COLO668 (cell line): ENCODE measurements around the gene VWA5B2.
A peak's percentile ranks its signal among the peaks of the same experiment; 100 is the strongest.

ENCODE experiments used
- DNase-seq: peaks from one replicate; lab custom pipeline; 2025; ENCODE audit not compliant: unreplicated experiment; lab: John Stamatoyannopoulos, UW

The VWA5B2 gene

DNA sequence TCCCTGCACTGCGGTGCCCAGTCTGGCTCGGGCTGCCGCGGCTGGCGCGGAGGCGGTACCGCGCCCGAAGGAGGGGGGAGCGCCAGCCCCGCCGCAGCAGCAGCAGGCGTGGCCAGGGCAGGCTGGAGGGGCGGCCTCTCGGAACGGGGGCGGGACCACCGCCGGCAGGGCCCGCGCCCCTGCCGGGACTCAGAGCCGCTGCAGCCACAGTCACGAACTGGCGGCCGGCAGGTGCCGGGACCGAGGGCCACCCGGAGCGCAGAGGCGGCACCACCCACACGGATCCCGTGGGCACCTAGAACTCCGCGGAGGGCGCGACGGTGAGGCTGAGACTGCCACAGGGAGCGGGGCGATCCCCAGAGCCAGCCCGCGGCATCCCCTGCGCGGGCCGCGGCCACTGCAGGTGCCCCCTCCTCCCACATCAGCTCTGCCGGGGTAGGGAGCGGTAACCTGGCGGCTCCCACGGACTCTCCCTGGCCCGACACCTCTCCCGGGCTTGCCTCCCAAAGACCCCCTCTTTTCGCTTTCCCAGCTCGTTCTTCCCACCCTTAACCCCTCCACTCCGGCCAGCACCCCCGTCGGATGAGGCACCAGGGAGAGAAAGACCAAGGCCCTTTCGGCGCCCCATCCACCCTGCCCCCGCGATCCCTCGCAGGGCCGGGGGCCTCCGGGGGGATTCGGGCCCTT is at the start of gene VWA5B2:
VWA5B2 (plus strand) TSS at position 192 of the 687 bp plus-strand sequence. CDS start 944 bp downstream, outside the sequence.
- DNase-seq: peak; percentile 84

- no peak for DNase-seq
These were observed 49.2 kb upstream of the VWA5B2 start for GRCh38 chr3:184180165-184180564.

DNA sequence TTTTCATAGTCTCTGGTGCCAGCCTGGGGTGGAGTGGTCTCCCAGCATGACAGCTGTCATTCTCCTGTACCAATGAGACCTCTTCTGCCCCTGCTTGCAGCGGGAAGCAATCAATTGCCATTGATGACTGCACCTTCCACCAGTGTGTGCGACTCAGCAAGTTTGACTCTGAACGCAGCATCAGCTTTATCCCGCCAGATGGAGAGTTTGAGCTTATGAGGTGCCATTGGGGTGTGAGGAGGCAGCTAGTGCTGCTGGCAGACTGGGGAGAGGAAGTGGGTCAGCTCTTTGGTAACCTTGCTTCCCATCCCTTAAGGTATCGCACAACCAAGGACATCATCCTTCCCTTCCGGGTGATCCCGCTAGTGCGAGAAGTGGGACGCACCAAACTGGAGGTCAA is 47.8 kb upstream of the VWA5B2 start:
- no peak for DNase-seq

DNA sequence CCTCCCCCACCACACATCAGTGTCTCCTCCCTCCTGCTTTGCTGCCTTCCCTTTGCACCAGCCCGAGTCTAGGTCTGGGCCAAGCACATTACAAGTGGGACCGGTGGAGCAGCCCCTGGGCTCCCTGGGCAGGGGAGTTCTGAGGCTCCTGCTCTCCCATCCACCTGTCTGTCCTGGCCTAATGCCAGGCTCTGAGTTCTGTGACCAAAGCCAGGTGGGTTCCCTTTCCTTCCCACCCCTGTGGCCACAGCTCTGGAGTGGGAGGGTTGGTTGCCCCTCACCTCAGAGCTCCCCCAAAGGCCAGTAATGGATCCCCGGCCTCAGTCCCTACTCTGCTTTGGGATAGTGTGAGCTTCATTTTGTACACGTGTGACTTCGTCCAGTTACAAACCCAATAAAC is 45.7 kb upstream of the VWA5B2 start:
- no peak for DNase-seq

- DNase-seq: no peak
These were observed 44.7 kb upstream of the VWA5B2 start for GRCh38 chr3:184184546-184185230.

- DNase-seq: peak; percentile 97
These were observed 43.8 kb upstream of the VWA5B2 start for GRCh38 chr3:184185461-184186183.

- no peak for DNase-seq
These were observed 43.0 kb upstream of the VWA5B2 start, which contains the start of gene ABCF3 for GRCh38 chr3:184186184-184186901. TSS of gene ABCF3 (plus strand) at chr3:184186199. CDS start at chr3:184186208, 9 bp downstream.

DNA sequence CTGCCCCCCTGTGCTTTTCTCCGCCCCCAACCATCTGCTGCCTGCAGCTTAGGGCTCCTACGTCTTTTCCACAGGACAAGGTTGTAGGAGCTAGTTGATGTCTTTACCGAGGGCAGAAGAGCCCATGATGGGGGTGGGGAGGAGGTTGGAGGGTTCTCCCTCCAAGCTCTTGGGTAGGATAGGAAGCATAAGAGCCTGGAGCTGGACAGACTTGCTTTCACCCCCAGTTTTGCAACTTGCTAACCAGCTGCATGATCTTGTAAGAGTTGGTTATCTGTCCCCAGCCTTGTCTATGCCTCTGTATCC is 42.5 kb upstream of the VWA5B2 start:
- DNase-seq: no peak

- DNase-seq: no peak
These were observed 41.3 kb upstream of the VWA5B2 start for GRCh38 chr3:184188080-184188479.

GRCh38 chr3:184189421-184189820 is 40.0 kb upstream of the VWA5B2 start:
- no peak for DNase-seq

DNA sequence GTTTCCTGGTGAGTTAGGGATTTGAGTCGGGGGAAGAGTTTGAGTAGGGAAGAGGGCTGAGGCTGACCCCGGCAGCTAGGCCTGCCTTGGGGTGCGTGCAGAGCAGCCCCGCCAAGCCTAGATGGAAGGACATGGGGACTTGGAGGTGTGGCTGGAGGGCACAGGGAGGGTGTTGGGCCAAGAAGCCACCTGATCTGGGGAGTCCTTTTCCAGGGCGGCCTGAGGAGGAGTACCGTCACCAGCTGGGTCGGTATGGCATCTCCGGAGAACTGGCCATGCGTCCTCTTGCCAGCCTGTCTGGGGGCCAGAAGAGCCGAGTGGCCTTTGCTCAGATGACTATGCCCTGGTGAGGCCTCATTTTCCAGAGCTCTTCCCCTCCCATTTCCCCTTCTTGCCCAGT is 36.5 kb upstream of the VWA5B2 start:
- no peak for DNase-seq

GRCh38 chr3:184193991-184194539 is 35.3 kb upstream of the VWA5B2 start:
- no peak for DNase-seq

- DNase-seq: peak; percentile 14
These were observed 32.8 kb upstream of the VWA5B2 start for GRCh38 chr3:184196536-184196935.

DNA sequence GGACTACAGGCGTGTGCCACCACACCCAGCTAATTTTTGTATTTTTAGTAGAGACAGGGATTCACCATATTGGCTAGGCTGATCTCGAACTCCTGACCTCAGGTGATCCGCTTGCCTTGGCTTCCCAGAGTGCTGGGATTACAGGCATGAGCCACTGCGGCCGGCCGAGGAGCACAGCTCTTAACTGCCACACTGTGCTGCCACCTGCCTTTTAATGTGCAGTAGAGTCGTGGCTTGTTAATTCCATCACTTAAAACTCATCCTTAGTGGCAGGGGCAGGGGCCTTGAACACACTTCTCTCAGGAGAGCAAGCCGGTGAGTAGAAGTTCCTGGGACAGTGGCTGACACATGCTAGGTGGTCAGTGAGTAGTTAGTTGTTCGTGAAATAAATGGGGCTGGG is 30.9 kb upstream of the VWA5B2 start:
- no peak for DNase-seq

DNA sequence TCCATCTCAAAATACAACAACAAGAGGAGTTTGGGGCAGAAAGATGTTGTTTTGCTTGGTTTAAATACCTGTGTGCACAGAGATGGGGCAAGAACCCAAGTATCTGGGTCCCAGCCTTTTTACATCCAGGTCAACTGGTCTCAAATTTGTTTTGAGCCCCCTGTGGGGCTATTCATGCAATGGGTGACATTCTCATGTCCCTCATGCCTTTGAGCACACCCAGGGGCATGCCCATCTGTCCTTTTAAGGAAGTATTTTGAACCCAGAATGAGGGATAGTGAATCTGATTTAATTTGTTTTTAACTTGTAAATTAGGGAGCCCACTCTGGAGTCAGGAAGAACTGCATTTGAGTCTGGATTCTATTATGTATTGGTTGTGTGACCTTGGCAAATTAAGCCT is 28.6 kb upstream of the VWA5B2 start:
- DNase-seq: no peak

GRCh38 chr3:184203526-184203925 is 25.9 kb upstream of the VWA5B2 start:
- no peak for DNase-seq

- DNase-seq: no peak
These were observed 20.1 kb upstream of the VWA5B2 start for GRCh38 chr3:184209146-184209923.

GRCh38 chr3:184211297-184211696 is 18.1 kb upstream of the VWA5B2 start:
- DNase-seq: no peak

DNA sequence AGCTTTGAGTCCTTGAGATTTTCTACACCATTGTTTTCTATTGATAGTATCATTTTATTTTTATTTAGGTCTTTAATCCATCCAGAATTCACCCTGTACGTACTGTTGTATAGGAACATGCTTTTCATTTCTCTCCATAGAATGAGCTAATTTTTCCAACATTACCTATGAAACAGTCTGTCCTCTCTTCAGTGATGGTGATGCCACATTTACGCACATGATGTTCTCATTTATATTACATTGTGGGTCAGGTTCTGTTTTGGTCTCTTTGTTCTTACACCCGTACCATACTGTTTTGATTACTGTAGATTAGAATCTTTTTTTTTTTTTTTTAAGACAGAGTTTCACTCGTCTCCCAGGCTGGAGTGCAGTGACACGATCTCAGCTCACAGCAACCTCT is 17.7 kb upstream of the VWA5B2 start:
- DNase-seq: no peak

DNA sequence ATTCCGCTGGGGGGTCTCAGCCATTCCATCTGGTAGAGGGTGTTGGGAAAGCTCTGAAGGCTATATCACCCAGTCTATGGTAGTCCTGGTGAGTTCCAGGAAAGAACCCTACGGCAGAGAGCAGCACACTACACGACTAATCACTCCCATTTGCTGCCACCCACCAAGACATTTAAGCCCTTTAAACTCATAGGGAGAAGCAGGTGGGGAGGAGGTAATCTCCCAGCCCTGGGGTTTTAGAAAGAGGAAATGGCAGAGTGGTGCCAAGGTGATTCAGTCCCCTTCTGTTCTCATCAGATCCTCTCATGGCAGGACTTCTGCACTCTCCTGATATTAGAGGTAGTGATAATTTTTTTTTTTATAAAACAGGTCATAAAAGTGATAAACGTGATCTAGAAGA is 10.6 kb upstream of the VWA5B2 start:
- no peak for DNase-seq
